OCI-LY3 (cell line): ENCODE data around the gene EPB41L4A.

Experiments
- H2AFZ ChIP-seq: fragments of 200-600, 300-600 bp; shearing (Covaris generic); 2 replicates; pipeline ENCODE4 v1.6.0; 2014; ENCODE audit warnings: antibody characterized with exemption, low read depth, low read length
- H3K27ac ChIP-seq: fragments of 200-600, 300-600 bp; sonication (generic); 2 replicates; pipeline ENCODE4 v1.5.1; 2014; ENCODE audit warnings: mild to moderate bottlenecking, low read length, moderate library complexity, mixed read lengths
- H3K27me3 ChIP-seq: fragments of 200-600, 300-600 bp; sonication (generic); 2 replicates; pipeline ENCODE4 v1.6.1; 2014; ENCODE audit warnings: low read depth, low read length, mixed read lengths
- H3K36me3 ChIP-seq: fragments of 200-600, 300-600 bp; sonication (generic); replicated peaks from 2 replicates; pipeline ENCODE3; 2014; ENCODE audit warnings: low read depth, low read length, mixed read lengths
- H3K4me1 ChIP-seq: fragments of 300-600, 200-600 bp; sonication (generic); 2 replicates; pipeline ENCODE4 v1.6.1; 2014; ENCODE audit warnings: low read length, mixed read lengths
- H3K4me2 ChIP-seq: fragments of 200-600, 300-600 bp; sonication (generic); 2 replicates; pipeline ENCODE4 v1.6.1; 2014; ENCODE audit warnings: low read length, mixed read lengths
- H3K4me3 ChIP-seq: fragments of 300-600, 200-600 bp; sonication (generic); 2 replicates; pipeline ENCODE4 v1.5.1; 2014; ENCODE audit warnings: antibody characterized with exemption, mild to moderate bottlenecking, low read length, moderate library complexity
- H3K79me2 ChIP-seq: fragments of 300-600, 200-600 bp; shearing (Covaris generic); 2 replicates; pipeline ENCODE4 v1.6.1; 2014; ENCODE audit warnings: mild to moderate bottlenecking, low read length, mixed read lengths
- H3K9ac ChIP-seq: fragments of 300-600, 200-600 bp; shearing (Covaris generic); 2 replicates; pipeline ENCODE4 v1.6.0; 2014; ENCODE audit warnings: mild to moderate bottlenecking, low read length, moderate library complexity
- H3K9me3 ChIP-seq: fragments of 200-600, 300-600 bp; shearing (Covaris generic); 2 replicates; pipeline ENCODE4 v1.6.1; 2014; ENCODE audit warnings: low read length, mixed read lengths; ENCODE audit not compliant: insufficient read depth
- H4K20me1 ChIP-seq: fragments of 200-600, 300-600 bp; sonication (generic); 2 replicates; pipeline ENCODE4 v1.6.1; 2016; ENCODE audit warnings: low read length, mixed read lengths; ENCODE audit not compliant: insufficient read depth
- EZH2phosphoT487 ChIP-seq: fragments of 200-600 bp; shearing (Covaris generic); IDR thresholded peaks from 2 replicates; pipeline ENCODE4 v1.6.1; 2018; ENCODE audit warnings: antibody characterized with exemption, mixed run types, low read depth
- TF ChIP-seq, protein P1 (sequence below): fragments of 200-600, 300-600 bp; sonication (generic); IDR thresholded peaks from 2 replicates; pipeline ENCODE4 v1.5.1; 2014; ENCODE audit warnings: antibody characterized with exemption, low read length, low read depth

Gene EPB41L4A

DNA sequence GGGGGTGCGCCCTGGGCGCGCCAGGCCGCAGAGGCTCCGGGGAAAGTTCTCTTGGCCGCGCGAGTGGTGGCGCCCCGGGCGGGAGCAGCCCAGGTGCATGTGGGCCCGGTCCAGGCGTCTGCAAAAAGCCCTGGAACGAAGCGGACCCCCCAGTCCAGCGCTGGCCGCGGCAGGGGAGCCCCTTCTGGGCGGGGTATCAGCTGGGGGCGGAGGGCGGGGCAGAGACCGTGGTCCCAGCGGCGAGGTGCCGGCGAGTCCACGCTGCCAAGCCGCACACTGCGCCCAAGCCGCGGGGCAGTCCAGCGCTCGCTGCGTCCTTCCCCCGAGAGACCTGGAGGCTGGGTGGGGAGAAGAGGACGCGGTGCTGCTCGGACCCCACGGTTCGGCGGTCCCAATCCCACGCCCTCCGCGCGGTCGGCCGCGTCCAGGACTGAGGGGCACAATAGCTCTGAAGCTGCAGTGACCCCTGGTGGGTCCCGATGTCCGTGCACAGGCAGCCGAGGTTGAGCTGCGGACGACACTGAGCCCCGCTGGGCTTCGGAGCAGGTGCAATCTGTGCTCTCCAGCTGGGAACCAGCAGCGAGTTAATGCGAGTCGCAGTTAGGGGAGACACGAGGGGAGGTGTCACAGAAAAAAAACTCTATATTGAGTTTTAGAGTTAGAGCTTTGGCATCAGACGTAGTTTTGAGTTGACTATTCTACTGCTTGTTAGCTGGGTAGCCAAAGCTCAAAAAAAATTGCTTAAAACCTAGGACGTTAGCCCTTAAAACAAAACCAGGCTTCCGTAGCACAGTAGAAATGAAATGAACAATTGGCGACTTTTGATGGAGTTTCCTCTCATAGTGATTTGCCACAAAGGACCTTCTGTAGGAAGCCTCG lies 1.1 kb upstream of the EPB41L4A start:
- no peaks in the 10 kb centered on the region for H4K20me1 ChIP-seq
- peak overlapping the region; percentile 78 for H3K4me2 ChIP-seq
- H3K27me3 ChIP-seq = peaks cover 5% of the 10 kb centered on the region
- no peaks in the 10 kb centered on the region for H3K4me1 ChIP-seq
- peak overlapping the region; percentile 98 for H3K4me3 ChIP-seq
- peak overlapping the region; percentile 74 for H3K9ac ChIP-seq
- H2AFZ ChIP-seq = peak overlapping the region; percentile 97
- TF ChIP-seq EZH2phosphoT487 = no peak
- TF ChIP-seq, protein P1, sequence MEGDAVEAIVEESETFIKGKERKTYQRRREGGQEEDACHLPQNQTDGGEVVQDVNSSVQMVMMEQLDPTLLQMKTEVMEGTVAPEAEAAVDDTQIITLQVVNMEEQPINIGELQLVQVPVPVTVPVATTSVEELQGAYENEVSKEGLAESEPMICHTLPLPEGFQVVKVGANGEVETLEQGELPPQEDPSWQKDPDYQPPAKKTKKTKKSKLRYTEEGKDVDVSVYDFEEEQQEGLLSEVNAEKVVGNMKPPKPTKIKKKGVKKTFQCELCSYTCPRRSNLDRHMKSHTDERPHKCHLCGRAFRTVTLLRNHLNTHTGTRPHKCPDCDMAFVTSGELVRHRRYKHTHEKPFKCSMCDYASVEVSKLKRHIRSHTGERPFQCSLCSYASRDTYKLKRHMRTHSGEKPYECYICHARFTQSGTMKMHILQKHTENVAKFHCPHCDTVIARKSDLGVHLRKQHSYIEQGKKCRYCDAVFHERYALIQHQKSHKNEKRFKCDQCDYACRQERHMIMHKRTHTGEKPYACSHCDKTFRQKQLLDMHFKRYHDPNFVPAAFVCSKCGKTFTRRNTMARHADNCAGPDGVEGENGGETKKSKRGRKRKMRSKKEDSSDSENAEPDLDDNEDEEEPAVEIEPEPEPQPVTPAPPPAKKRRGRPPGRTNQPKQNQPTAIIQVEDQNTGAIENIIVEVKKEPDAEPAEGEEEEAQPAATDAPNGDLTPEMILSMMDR = peak; percentile 80
- no peaks in the 10 kb centered on the region for H3K36me3 ChIP-seq
- H3K27ac ChIP-seq = no peak overlapping the region
- no peaks in the 10 kb centered on the region for H3K9me3 ChIP-seq
- no peaks in the 10 kb centered on the region for H3K79me2 ChIP-seq

DNA sequence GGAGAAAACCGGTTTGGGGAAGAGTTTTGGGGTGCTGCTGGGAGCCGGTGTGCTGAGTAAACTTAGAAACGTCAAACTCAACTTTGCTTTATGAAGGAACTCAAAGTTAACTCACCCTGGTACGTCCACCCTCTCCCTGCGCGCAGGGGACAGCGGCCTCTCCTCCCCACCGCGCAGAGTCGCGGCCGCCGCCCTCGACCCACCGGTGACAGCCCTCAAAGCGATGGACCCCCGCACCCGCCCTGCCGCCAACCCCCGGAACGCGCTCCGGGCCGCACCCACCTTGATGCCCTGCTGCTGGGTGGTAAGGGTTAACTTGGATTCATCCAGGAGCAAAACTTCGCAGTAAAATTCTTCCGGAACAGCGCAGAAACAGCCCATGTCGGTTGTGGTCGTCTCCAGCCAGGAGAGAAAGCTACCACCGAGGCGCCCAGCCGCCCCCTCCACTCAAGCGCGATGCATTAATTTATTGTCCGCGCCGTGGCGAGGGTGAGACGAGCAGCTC lies 366 bp downstream of the EPB41L4A start:
- H3K27ac ChIP-seq = no peak overlapping the region
- no peak for TF ChIP-seq EZH2phosphoT487
- TF ChIP-seq, protein P1 = no peak
- 0 out of 2 replicates have a peak overlapping the region, but pooled peaks have one; percentile 22 for H3K4me3 ChIP-seq
- H3K4me1 ChIP-seq = no peaks in the 10 kb centered on the region
- H3K9ac ChIP-seq = no peak overlapping the region
- H3K36me3 ChIP-seq = no peaks in the 10 kb centered on the region
- H2AFZ ChIP-seq = no peak overlapping the region
- H4K20me1 ChIP-seq = no peaks in the 10 kb centered on the region
- H3K27me3 ChIP-seq = peaks cover 5% of the 10 kb centered on the region
- no peaks in the 10 kb centered on the region for H3K79me2 ChIP-seq
- peak overlapping the region; percentile 78 for H3K4me2 ChIP-seq
- H3K9me3 ChIP-seq = no peaks in the 10 kb centered on the region

DNA sequence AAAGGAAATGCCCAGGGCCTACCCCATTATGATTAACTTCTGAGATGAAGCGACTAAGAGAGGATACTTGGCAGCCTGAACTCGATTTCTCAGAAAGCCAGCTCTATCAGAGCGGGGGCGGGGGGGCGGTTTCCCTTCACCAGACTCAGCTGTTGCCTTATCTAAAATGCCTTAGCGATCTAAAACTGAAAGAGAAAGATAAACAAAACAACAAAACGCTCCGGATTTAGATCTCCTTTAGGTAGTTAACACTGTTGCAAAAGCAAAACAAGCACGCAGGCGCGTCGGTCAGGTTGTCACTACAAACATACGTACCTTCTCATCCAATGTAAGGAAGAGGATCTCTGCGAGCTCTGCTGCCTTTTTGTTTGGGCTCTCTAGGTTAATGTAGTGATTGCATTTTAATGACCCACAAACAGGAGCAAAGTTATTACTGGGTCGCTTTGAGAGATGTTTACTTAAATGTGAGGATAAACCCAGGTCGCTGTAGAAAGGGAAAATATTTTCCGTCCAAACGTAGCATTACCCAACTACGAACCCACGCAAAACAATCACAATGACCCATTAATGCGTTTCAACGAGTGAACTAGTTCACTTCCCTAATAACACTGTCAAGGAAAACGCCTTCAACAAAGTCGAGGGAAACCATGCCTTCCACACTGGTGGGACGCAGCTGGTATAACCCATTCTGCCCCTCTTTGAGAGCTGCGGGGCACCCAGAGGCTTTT lies 982 bp downstream of the EPB41L4A start:
- no peak overlapping the region for H2AFZ ChIP-seq
- no peak overlapping the region for H3K9ac ChIP-seq
- H3K79me2 ChIP-seq = no peaks in the 10 kb centered on the region
- H3K4me1 ChIP-seq = no peaks in the 10 kb centered on the region
- peaks cover 5% of the 10 kb centered on the region for H3K27me3 ChIP-seq
- peak overlapping the region; percentile 22; the same call in 1 of the 2 replicates for H3K4me3 ChIP-seq
- H3K27ac ChIP-seq = no peak overlapping the region
- H4K20me1 ChIP-seq = no peaks in the 10 kb centered on the region
- TF ChIP-seq, protein P1 = no peak
- TF ChIP-seq EZH2phosphoT487 = no peak
- H3K9me3 ChIP-seq = no peaks in the 10 kb centered on the region
- H3K4me2 ChIP-seq = peak overlapping the region; percentile 31
- no peaks in the 10 kb centered on the region for H3K36me3 ChIP-seq

DNA sequence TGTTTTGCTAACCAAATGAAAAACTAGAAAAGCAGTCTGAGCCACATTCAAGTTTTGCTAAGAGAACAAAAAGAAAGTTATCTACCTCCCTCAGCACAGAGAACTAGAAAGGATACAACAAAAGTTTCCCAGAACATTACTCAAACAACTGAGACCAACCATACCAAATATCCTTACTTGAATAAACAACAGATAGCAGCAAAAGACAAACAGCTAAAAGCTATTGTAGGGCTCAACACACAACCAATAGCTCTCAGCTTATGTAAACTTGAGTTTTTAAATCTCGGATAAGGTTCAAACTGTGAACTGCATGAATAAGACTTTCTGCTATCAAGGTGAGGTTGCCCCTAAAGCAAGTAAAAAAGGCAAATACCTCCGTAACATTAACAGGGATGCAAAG lies 3.5 kb downstream of the EPB41L4A start:
- no peaks in the 10 kb centered on the region for H3K79me2 ChIP-seq
- peaks cover 7% of the 10 kb centered on the region; the same call in 1 of the 2 replicates for H3K4me1 ChIP-seq
- H3K36me3 ChIP-seq = no peaks in the 10 kb centered on the region
- H3K4me2 ChIP-seq = no peak overlapping the region
- H2AFZ ChIP-seq = no peak overlapping the region
- no peak overlapping the region for H3K4me3 ChIP-seq
- H4K20me1 ChIP-seq = no peaks in the 10 kb centered on the region
- no peaks in the 10 kb centered on the region for H3K27me3 ChIP-seq
- H3K9me3 ChIP-seq = no peaks in the 10 kb centered on the region
- H3K9ac ChIP-seq = no peak overlapping the region
- no peak overlapping the region for H3K27ac ChIP-seq
- no peak for TF ChIP-seq EZH2phosphoT487
- TF ChIP-seq, protein P1 = no peak
